Measurements from ENCODE around the gene KRT74. TPM values are rescaled to one million over a fixed set of nuclear protein-coding genes. Genes with fewer than 3 reads are reported as not detected.

The KRT74 gene
- total RNA-seq, 1 experiment from 2014 or later, result not detected

- Histone ChIP-seq H3K9me3 (ENCODE audit: control insufficient read depth, insufficient read depth, low read depth, low read length) (no peaks in the 10 kb centered on the region), H3K36me3 (ENCODE audit: control insufficient read depth, insufficient read depth, low read length) (no peaks in the 10 kb centered on the region), H3K27ac (ENCODE audit: low read length) (no peak overlapping the region), H3K4me1 (ENCODE audit: control insufficient read depth, insufficient read depth, low read length) (peaks cover 8% of the 10 kb centered on the region; the same call in 1 of the 2 replicates), H3K4me3 (ENCODE audit: low read depth in 2 of 2, low read length in 2 of 2) (no peak overlapping the region), H3K27me3 (ENCODE audit: control insufficient read depth, insufficient read depth, low read length) (no peaks in the 10 kb centered on the region)
- DNase-seq (ENCODE audit: low read depth, low spot score) (no peak), ATAC-seq (no peak)
- in situ Hi-C loops (cut with HindIII; ENCODE audit: low pct_unique_long_range_greater_than_20kb, low sequenced_read_pairs), result no loop called here
- no TSS peak for BruUV-seq (replicated peaks)
- ChIA-PET POLR2A (no interaction called here), CTCF (no interaction called here)
- TF ChIP-seq SIN3A (IDR thresholded peaks at IDR 0.05; ENCODE audit: borderline replicate concordance, insufficient read depth, low read depth, low read length) (no peak), TCF7L2 (IDR thresholded peaks at IDR 0.05; ENCODE audit: low read depth, low read length) (no peak), POLR2AphosphoS5 (IDR thresholded peaks at IDR 0.05; ENCODE audit: low read depth, low read length) (no peak)
- intact Hi-C loops (cut with micrococcal nuclease; ENCODE audit: unreplicated experiment), result no loop called here
Measured at GRCh38 chr12:52519387-52519703, 54.3 kb downstream of the KRT74 start.

GRCh38 chr12:52518574-52519386 is 54.9 kb downstream of the KRT74 start:
- no peaks in the 10 kb centered on the region for H3K27me3 ChIP-seq (ENCODE audit: control insufficient read depth, insufficient read depth, low read length)
- ChIA-PET POLR2A (no interaction called here), CTCF (no interaction called here)
- intact Hi-C loops (cut with micrococcal nuclease; ENCODE audit: unreplicated experiment), result no loop called here
- no peak overlapping the region for H3K27ac ChIP-seq (ENCODE audit: low read length)
- BruUV-seq (replicated peaks), result no TSS peak
- in situ Hi-C loops (cut with HindIII; ENCODE audit: low pct_unique_long_range_greater_than_20kb, low sequenced_read_pairs), result no loop called here
- DNase-seq (ENCODE audit: low read depth, low spot score) (no peak), ATAC-seq (no peak)
- no peak for TF ChIP-seq POLR2AphosphoS5 (IDR thresholded peaks at IDR 0.05; ENCODE audit: low read depth, low read length)
- no peak for TF ChIP-seq CTCF (IDR thresholded peaks at IDR 0.05)
- no peak for TF ChIP-seq REST (IDR thresholded peaks at IDR 0.05; ENCODE audit: insufficient read depth in 1 of 2, low read depth in 2 of 2, low read length in 1 of 2)
- TF ChIP-seq TCF7L2 (IDR thresholded peaks at IDR 0.05; ENCODE audit: low read depth, low read length), result no peak
- TF ChIP-seq SIN3A (IDR thresholded peaks at IDR 0.05; ENCODE audit: borderline replicate concordance, insufficient read depth, low read depth, low read length), result no peak
- no peak overlapping the region for H3K4me3 ChIP-seq (ENCODE audit: low read depth in 2 of 2, low read length in 2 of 2)
- H3K36me3 ChIP-seq (ENCODE audit: control insufficient read depth, insufficient read depth, low read length), result no peaks in the 10 kb centered on the region
- H3K4me1 ChIP-seq (ENCODE audit: control insufficient read depth, insufficient read depth, low read length), result peaks cover 8% of the 10 kb centered on the region; the same call in 1 of the 2 replicates
- H3K9me3 ChIP-seq (ENCODE audit: control insufficient read depth, insufficient read depth, low read depth, low read length), result no peaks in the 10 kb centered on the region

- ATAC-seq (no peak), DNase-seq (ENCODE audit: low read depth, low spot score) (no peak)
- BruUV-seq (replicated peaks), result no TSS peak
- Histone ChIP-seq H3K27ac (ENCODE audit: low read length) (no peak overlapping the region), H3K4me3 (ENCODE audit: low read depth in 2 of 2, low read length in 2 of 2) (no peak overlapping the region), H3K9me3 (ENCODE audit: control insufficient read depth, insufficient read depth, low read depth, low read length) (no peaks in the 10 kb centered on the region), H3K27me3 (ENCODE audit: control insufficient read depth, insufficient read depth, low read length) (no peaks in the 10 kb centered on the region), H3K36me3 (ENCODE audit: control insufficient read depth, insufficient read depth, low read length) (no peaks in the 10 kb centered on the region), H3K4me1 (ENCODE audit: control insufficient read depth, insufficient read depth, low read length) (peaks cover 8% of the 10 kb centered on the region; the same call in 1 of the 2 replicates)
- TF ChIP-seq POLR2AphosphoS5 (IDR thresholded peaks at IDR 0.05; ENCODE audit: low read depth, low read length), result no peak
- no peak for TF ChIP-seq SIN3A (IDR thresholded peaks at IDR 0.05; ENCODE audit: borderline replicate concordance, insufficient read depth, low read depth, low read length)
- no peak for TF ChIP-seq TCF7L2 (IDR thresholded peaks at IDR 0.05; ENCODE audit: low read depth, low read length)
- no peak for TF ChIP-seq REST (IDR thresholded peaks at IDR 0.05; ENCODE audit: insufficient read depth in 1 of 2, low read depth in 2 of 2, low read length in 1 of 2)
- TF ChIP-seq CTCF (IDR thresholded peaks at IDR 0.05), result no peak
- in situ Hi-C loops (cut with HindIII; ENCODE audit: low pct_unique_long_range_greater_than_20kb, low sequenced_read_pairs), result no loop called here
- POLR2A ChIA-PET, result no interaction called here
- CTCF ChIA-PET, result no interaction called here
- intact Hi-C loops (cut with micrococcal nuclease; ENCODE audit: unreplicated experiment), result no loop called here
Measured at GRCh38 chr12:52517888-52518287, 55.8 kb downstream of the KRT74 start.
